ENCODE measurements around the gene NDEL1.
A peak's percentile ranks its signal among the peaks of the same experiment; 100 is the strongest.
"Not testable (repeated sequence)": the region's sequence is repeated elsewhere in the genome, so short reads cannot be mapped to it uniquely, and the experiment has no call there.

NDEL1 gene, protein sequence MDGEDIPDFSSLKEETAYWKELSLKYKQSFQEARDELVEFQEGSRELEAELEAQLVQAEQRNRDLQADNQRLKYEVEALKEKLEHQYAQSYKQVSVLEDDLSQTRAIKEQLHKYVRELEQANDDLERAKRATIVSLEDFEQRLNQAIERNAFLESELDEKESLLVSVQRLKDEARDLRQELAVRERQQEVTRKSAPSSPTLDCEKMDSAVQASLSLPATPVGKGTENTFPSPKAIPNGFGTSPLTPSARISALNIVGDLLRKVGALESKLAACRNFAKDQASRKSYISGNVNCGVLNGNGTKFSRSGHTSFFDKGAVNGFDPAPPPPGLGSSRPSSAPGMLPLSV

DNA sequence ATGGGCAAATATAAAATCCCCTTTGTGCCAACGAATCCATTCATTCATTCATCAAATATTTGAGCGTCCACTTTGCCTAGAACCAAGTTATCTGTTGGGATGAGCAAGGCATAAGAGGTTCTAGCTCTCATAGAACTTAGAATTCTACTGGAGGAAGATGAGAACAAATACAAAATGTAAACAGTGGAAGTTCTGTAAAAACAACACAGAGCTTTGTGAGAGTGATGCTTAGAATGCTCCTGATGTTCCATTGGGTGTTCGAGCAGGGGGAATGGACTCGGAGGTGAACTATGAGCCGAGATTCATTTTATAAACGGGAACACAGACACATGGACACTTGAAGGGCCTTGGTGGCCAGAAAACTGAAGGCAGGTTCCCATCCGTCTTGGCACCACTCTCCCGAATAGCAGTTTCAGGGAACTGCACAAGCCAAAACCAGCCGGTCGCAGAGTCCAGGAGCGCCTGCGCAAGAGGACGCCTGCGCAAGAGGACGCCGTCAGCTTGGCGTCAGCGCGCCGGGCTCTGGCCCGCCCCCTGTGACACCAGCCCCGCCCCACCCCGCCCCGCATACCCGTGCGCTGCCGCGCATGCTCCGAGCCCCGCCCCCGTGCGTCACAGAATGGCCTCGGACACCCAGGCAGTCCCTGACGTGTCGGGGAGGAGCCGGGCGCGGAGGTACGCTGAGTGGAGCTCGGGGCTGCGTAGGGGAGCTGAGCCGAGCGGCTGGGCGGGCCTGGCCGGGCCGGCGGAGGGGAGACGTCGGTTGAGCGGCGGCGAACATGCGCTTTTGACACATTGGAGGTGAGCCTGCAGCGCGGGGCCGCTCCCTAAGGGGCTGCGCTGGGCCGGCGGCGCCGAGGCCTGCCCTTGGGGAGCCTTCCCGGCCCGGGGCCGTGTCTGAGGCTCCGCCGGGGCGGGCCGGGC, at the start of gene NDEL1:
NDEL1 (plus strand) TSS at position 640 of the 924 bp plus-strand sequence. CDS start 8,388 bp downstream, outside the sequence.
- Histone ChIP-seq H3K27ac (ENCODE audit: low read length) (peak within 1 kb of the TSS; percentile 100), H3K9ac (ENCODE audit: low read length in 2 of 2) (peak within 1 kb of the TSS; percentile 98), H3K27me3 (ENCODE audit: control insufficient read depth in 1 of 2, insufficient read depth in 2 of 2, low read length in 2 of 2) (no peaks in the 10 kb centered on the region), H3K9me3 (ENCODE audit: control insufficient read depth in 2 of 2, low read length in 2 of 2) (no peaks in the 10 kb centered on the region), H3K4me3 (ENCODE audit: low read length in 2 of 2) (peak within 1 kb of the TSS; percentile 92 to 94), H3K4me1 (ENCODE audit: control insufficient read depth, insufficient read depth, low read length) (peaks cover 15% of the 10 kb centered on the region), H3K36me3 (ENCODE audit: control insufficient read depth in 2 of 2, insufficient read depth in 2 of 2, low read length in 2 of 2) (peaks cover 3 to 4% of the 10 kb centered on the region in 2 donors)

DNA sequence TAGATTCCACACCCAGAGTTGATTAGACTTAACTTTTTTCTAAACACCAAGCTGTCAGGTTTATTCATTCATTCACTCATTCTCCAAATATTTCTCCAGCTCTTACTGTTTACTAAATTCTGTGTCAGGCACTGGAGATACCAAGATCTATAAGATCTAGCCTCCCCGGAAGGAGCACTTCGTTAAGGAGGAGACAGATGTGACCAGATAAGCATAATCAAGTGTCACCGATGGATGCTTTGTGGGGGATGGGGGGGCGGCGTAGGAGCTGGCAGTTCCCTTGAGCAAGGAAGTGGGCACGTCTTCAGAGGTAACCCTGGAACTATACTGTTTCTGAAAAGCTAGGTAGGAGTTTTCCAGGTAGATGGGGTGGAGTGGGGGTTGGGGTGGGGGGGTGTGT, 48.8 kb upstream of the NDEL1 start:
- Histone ChIP-seq H3K9me3 (ENCODE audit: control insufficient read depth in 2 of 2, low read length in 2 of 2) (no peaks in the 10 kb centered on the region), H3K9ac (ENCODE audit: low read length in 2 of 2) (no peak overlapping the region), H3K4me1 (ENCODE audit: control insufficient read depth, insufficient read depth, low read length) (peaks cover 15% of the 10 kb centered on the region), H3K27ac (ENCODE audit: low read length) (no peak overlapping the region), H3K36me3 (ENCODE audit: control insufficient read depth in 2 of 2, insufficient read depth in 2 of 2, low read length in 2 of 2) (no peaks in the 10 kb centered on the region), H3K27me3 (ENCODE audit: control insufficient read depth in 1 of 2, insufficient read depth in 2 of 2, low read length in 2 of 2) (no peaks in the 10 kb centered on the region), H3K4me3 (ENCODE audit: low read length in 2 of 2) (no peak overlapping the region)

DNA sequence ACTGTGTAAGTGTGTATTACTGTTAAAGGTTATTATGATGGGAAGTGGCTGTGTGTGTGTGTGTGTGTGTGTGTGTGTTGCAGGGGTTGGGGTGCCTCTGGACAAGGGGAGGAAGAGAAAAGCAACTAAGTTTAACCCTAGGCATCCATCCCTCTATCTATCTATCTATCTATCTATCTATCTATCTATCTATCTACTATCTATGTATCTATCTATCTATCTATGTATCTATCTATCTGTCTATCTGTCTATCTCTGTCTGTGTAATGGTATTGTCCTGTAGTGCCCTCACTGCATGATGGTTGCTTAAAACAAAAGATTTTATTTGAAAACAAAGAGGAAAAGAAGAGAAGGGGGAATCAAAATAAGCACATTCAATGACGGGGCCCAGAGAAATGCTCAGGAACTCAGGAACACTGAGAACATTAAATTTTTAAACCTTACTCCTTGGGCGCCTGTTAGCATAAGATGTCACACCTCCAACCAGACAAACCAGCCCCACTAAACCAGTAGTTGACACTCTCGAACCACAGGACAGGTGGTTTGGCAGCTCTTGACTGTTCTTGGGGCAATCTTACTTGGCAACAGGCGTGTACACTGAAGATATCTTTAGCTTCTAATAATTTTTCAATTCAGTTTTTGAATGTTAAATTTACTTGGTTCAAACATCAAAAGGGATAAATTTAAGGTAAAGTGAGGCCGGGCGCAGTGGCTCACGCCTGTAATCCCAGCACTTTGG, 47.6 kb upstream of the NDEL1 start:
- H3K9ac ChIP-seq (ENCODE audit: low read length in 2 of 2), result no peak overlapping the region
- peaks cover 11% of the 10 kb centered on the region for H3K4me1 ChIP-seq (ENCODE audit: control insufficient read depth, insufficient read depth, low read length)
- peaks cover 1 to 2% of the 10 kb centered on the region in 2 donors for H3K27me3 ChIP-seq (ENCODE audit: control insufficient read depth in 1 of 2, insufficient read depth in 2 of 2, low read length in 2 of 2)
- no peak overlapping the region for H3K27ac ChIP-seq (ENCODE audit: low read length)
- no peaks in the 10 kb centered on the region for H3K9me3 ChIP-seq (ENCODE audit: control insufficient read depth in 2 of 2, low read length in 2 of 2)
- H3K4me3 ChIP-seq (ENCODE audit: low read length in 2 of 2), result no peak overlapping the region
- no peaks in the 10 kb centered on the region for H3K36me3 ChIP-seq (ENCODE audit: control insufficient read depth in 2 of 2, insufficient read depth in 2 of 2, low read length in 2 of 2)

DNA sequence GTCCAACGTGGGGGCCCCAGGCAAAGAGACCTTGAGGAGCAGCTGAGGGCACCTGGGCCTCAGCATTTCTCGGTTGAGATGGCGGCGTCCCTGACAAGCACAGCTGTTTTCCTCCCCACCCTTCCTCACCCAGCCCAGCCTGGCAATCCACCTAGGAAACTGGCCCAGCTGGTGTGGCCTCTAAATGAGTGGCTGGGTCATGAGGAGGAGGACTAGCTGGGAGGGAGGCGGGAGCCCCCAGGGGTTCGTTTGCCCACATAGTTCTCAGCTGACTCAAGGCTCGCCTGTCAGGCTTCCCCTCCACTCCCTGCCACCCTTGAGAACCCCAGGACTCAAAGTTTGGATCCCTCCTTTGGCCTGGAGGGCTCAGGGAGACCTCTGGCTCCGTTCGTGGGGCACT, 44.0 kb upstream of the NDEL1 start:
- Histone ChIP-seq H3K36me3 (ENCODE audit: control insufficient read depth in 2 of 2, insufficient read depth in 2 of 2, low read length in 2 of 2) (no peaks in the 10 kb centered on the region), H3K4me3 (ENCODE audit: low read length in 2 of 2) (no peak overlapping the region), H3K4me1 (ENCODE audit: control insufficient read depth, insufficient read depth, low read length) (no peaks in the 10 kb centered on the region), H3K9ac (ENCODE audit: low read length in 2 of 2) (no peak overlapping the region), H3K9me3 (ENCODE audit: control insufficient read depth in 2 of 2, low read length in 2 of 2) (no peaks in the 10 kb centered on the region), H3K27ac (ENCODE audit: low read length) (no peak overlapping the region), H3K27me3 (ENCODE audit: control insufficient read depth in 1 of 2, insufficient read depth in 2 of 2, low read length in 2 of 2) (peaks cover 14 to 17% of the 10 kb centered on the region in 2 donors)

DNA sequence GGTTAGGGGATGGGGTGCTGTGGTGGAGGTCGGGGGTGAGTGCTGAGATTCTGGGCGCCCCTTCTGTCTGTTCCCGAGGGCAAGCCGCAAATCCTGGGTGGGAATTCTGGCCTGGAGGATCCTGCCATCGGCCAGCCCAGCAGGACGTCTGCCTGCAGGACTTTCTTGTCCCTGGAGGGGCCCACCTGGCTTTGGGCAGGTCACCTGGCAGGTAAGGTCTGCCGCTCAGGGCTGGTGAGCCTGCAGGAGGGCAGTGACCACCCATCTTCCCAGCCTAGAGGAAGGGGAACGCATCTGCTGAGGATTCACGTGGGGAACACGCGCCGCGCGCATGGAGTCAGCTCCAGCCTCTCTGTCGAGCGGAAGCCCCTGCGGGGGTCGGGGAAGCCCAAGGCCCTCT, 43.4 kb upstream of the NDEL1 start:
- H3K9me3 ChIP-seq (ENCODE audit: control insufficient read depth in 2 of 2, low read length in 2 of 2), result no peaks in the 10 kb centered on the region
- no peak overlapping the region for H3K4me3 ChIP-seq (ENCODE audit: low read length in 2 of 2)
- H3K27me3 ChIP-seq (ENCODE audit: control insufficient read depth in 1 of 2, insufficient read depth in 2 of 2, low read length in 2 of 2), result peaks cover 17 to 19% of the 10 kb centered on the region in 2 donors

DNA sequence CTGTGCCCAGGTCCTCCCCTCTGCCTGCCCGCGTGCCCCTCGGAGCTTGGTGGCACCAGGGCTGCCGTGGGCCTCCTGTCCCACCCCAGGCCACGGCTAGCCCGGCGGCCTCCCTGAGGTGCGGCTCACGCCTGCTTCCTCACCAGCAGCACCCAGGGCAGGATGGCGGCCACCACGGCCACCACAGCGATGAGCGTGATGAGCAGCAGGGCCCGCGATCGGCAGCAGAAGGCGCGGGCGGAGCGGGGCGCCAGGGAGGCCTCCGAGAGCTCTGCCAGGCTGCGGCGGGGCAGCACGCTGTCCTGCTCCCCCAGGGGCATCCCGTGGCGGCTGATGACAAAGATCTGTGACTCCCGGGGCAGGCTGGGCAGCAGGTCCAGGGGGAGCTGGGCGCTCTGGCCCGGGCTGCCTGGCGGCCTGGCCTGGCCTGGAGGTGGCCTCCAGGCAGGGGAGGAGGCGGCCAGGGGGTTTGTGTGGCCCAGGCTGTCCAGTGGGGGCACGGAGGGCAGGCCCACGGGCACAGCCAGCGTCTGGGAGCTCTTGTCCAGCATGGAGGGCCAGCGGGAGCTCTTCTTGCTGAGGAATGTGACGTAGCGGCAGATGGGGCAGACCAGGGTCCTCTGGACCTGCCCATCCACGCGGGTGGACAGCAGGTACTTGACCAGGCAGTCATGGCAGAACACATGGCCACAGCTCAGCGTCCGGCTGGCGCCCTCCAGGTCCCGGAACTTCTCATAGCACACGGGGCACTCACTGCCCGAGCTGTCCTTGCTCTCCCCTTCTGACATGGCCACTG, 42.8 kb upstream of the NDEL1 start:
- Histone ChIP-seq H3K27ac (ENCODE audit: low read length) (no peak overlapping the region), H3K27me3 (ENCODE audit: control insufficient read depth in 1 of 2, insufficient read depth in 2 of 2, low read length in 2 of 2) (peaks cover 23 to 25% of the 10 kb centered on the region in 2 donors)

More for the DNA sequence above, 43.4 kb upstream of the NDEL1 start:
- H3K4me1 ChIP-seq (ENCODE audit: control insufficient read depth, insufficient read depth, low read length), result no peaks in the 10 kb centered on the region
- H3K36me3 ChIP-seq (ENCODE audit: control insufficient read depth in 2 of 2, insufficient read depth in 2 of 2, low read length in 2 of 2), result no peaks in the 10 kb centered on the region
- H3K27ac ChIP-seq (ENCODE audit: low read length), result no peak overlapping the region
- no peak overlapping the region for H3K9ac ChIP-seq (ENCODE audit: low read length in 2 of 2)

DNA sequence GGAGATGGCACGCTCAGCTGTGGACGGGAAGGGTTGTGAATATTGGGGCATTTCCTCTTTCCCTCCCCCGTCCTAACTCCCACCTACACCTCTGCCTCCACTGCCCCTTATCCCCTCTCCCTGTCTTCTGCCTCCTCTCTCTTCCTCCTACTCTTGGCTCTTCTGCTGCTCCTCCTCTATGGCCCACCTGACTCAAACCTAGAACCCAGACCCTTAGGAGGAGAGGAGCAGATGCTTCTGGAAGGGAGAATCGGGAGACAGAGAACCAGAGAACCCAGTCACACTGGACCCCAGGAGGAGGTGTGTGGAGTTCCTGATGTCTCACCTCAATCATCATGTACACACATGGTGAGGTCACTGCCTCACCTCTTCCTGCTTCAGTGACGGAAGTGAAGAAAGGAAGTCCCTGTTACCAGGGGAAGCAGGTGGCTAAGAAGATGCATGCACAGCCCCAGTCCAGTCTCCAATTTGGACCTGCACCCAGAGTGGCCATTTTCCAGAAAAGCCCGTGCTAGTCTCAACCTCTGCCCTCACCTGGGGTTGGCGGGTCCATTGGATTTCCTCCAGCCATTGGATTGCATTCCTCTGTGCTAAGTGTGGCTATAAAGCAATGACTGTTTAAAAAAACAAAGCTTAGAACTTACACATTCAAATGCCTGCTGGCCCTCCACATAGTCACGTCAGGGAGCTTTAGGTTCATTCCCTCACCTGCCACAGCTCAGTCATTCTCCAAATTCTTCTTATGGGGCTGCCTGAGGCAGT, 42.0 kb upstream of the NDEL1 start:
- H3K27ac ChIP-seq (ENCODE audit: low read length), result no peak overlapping the region
- no peaks in the 10 kb centered on the region for H3K4me1 ChIP-seq (ENCODE audit: control insufficient read depth, insufficient read depth, low read length)
- no peak overlapping the region for H3K4me3 ChIP-seq (ENCODE audit: low read length in 2 of 2)
- H3K9ac ChIP-seq (ENCODE audit: low read length in 2 of 2), result no peak overlapping the region
- H3K9me3 ChIP-seq (ENCODE audit: control insufficient read depth in 2 of 2, low read length in 2 of 2), result no peaks in the 10 kb centered on the region
- peaks cover 27 to 28% of the 10 kb centered on the region in 2 donors for H3K27me3 ChIP-seq (ENCODE audit: control insufficient read depth in 1 of 2, insufficient read depth in 2 of 2, low read length in 2 of 2)
- H3K36me3 ChIP-seq (ENCODE audit: control insufficient read depth in 2 of 2, insufficient read depth in 2 of 2, low read length in 2 of 2), result no peaks in the 10 kb centered on the region

More for the DNA sequence above, 42.8 kb upstream of the NDEL1 start:
- Histone ChIP-seq H3K36me3 (ENCODE audit: control insufficient read depth in 2 of 2, insufficient read depth in 2 of 2, low read length in 2 of 2) (no peaks in the 10 kb centered on the region), H3K4me1 (ENCODE audit: control insufficient read depth, insufficient read depth, low read length) (no peaks in the 10 kb centered on the region), H3K9me3 (ENCODE audit: control insufficient read depth in 2 of 2, low read length in 2 of 2) (no peaks in the 10 kb centered on the region), H3K4me3 (ENCODE audit: low read length in 2 of 2) (no peak overlapping the region), H3K9ac (ENCODE audit: low read length in 2 of 2) (no peak overlapping the region)

DNA sequence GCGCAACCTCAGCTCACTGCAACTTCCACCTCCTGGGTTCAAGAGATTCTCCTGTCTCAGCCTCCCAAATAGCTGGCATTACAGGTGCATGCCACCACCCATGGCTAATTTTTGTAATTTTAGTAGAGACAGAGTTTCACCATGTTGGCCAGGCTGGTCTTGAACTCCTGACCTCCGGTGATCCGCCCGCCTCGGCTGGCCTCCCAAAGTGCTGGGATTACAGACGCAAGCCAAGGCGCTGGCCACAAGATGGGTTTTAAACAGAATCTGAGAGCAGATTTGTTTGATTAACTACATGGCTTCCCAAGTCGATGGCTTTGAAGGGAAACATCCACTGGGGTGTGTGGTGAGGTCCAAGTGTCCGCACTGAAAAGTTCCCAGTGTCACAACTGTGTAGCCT, 41.2 kb upstream of the NDEL1 start:
- H3K27me3 ChIP-seq (ENCODE audit: control insufficient read depth in 1 of 2, insufficient read depth in 2 of 2, low read length in 2 of 2), result peaks cover 27 to 31% of the 10 kb centered on the region in 2 donors
- not testable (repeated sequence) for H3K27ac ChIP-seq (ENCODE audit: low read length)

DNA sequence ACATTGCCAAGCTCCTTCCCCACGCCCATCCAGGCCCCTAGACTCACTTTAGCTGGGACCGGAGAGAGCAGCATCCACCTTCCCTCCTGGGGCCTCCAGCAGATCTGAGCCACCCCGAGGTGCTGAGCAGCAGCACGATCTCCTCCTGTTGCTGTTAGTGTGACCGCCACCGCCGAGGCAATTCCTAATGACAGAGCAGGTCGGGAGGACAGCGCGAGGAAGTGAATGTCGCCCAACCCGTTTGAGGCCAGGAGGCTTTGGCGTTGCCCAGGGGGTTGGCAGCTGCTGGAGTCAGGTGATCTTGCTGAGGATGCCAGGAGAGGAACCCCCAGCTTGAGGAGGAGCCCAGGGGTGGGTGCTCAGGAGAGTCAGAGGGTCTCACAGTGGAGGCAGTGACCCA, 38.0 kb upstream of the NDEL1 start, which contains the start of gene RNF222:
RNF222 (minus strand) TSS at position 192 of the 400 bp plus-strand sequence. CDS start 4,366 bp downstream, outside the sequence.
- no peak within 1 kb of the TSS for H3K4me3 ChIP-seq (ENCODE audit: low read length in 2 of 2)

More for the DNA sequence above, 41.2 kb upstream of the NDEL1 start:
- H3K9ac ChIP-seq (ENCODE audit: low read length in 2 of 2); H3K4me1 ChIP-seq (ENCODE audit: control insufficient read depth, insufficient read depth, low read length); H3K4me3 ChIP-seq (ENCODE audit: low read length in 2 of 2); H3K36me3 ChIP-seq (ENCODE audit: control insufficient read depth in 2 of 2, insufficient read depth in 2 of 2, low read length in 2 of 2); H3K9me3 ChIP-seq (ENCODE audit: control insufficient read depth in 2 of 2, low read length in 2 of 2): not testable (repeated sequence)

More for the DNA sequence above, 38.0 kb upstream of the NDEL1 start, which contains the start of gene RNF222:
- H3K36me3 ChIP-seq (ENCODE audit: control insufficient read depth in 2 of 2, insufficient read depth in 2 of 2, low read length in 2 of 2), result no peaks in the 10 kb centered on the region
- H3K27me3 ChIP-seq (ENCODE audit: control insufficient read depth in 1 of 2, insufficient read depth in 2 of 2, low read length in 2 of 2), result peaks cover 27 to 29% of the 10 kb centered on the region in 2 donors
- H3K4me1 ChIP-seq (ENCODE audit: control insufficient read depth, insufficient read depth, low read length), result no peaks in the 10 kb centered on the region
- H3K9me3 ChIP-seq (ENCODE audit: control insufficient read depth in 2 of 2, low read length in 2 of 2), result no peaks in the 10 kb centered on the region
- H3K9ac ChIP-seq (ENCODE audit: low read length in 2 of 2), result no peak within 1 kb of the TSS
- no peak within 1 kb of the TSS for H3K27ac ChIP-seq (ENCODE audit: low read length)
